ENCODE results near the gene C1RL. TPM values are rescaled to one million over a fixed set of nuclear protein-coding genes. Genes with fewer than 3 reads are reported as not detected.

The C1RL gene
- 67.3 TPM for total RNA-seq

GRCh38 chr12:7108796-7109571, at the start of gene C1RL:
C1RL (minus strand) TSS chr12:7109214; CDS start chr12:7109180, 34 bp downstream.

GRCh38 chr12:7129872-7130691, 21.1 kb upstream of the C1RL start, which contains the start of gene CLSTN3:
CLSTN3 (plus strand) TSS chr12:7130371; CDS start chr12:7130649, 278 bp downstream.

GRCh38 chr12:7128681-7129286, 19.8 kb upstream of the C1RL start, which contains the start of gene RBP5:
RBP5 (minus strand) TSS chr12:7128889; CDS start chr12:7128775, 114 bp downstream.

GRCh38 chr12:7092229-7092985, 16.6 kb downstream of the C1RL start, which contains the start of gene C1R:
C1R (minus strand) TSS chr12:7092445; CDS start chr12:7092388, 57 bp downstream.

GRCh38 chr12:7060353-7060954, 48.6 kb downstream of the C1RL start, which contains the start of gene C1S:
C1S (plus strand) TSS chr12:7060718; CDS start chr12:7061913, 1,195 bp downstream.

Small RNAs within 50 kb of the gene (small RNA-seq; reads per million reads assigned to genes)
- gene RNU6-485P (ENCODE audit: low replicate concordance), result not detected

Other genes starting within 250 kb of the C1RL start
- gene TPI1, start 241.7 kb downstream of the C1RL start, total RNA-seq, result 430 TPM
- gene SPSB2, start 235.9 kb downstream of the C1RL start, total RNA-seq, result 11.3 TPM
- 7.8 TPM for gene LRRC23, start 204.4 kb downstream of the C1RL start, total RNA-seq
- gene ENO2, start 194.6 kb downstream of the C1RL start, total RNA-seq, result 5.7 TPM
- gene ATN1, start 181.3 kb downstream of the C1RL start, total RNA-seq, result 77.0 TPM
- not detected for gene RNU7-1, start 165.4 kb downstream of the C1RL start, total RNA-seq
- gene C12orf57, start 165.2 kb downstream of the C1RL start, total RNA-seq, result 146 TPM
- gene PTPN6, start 157.9 kb downstream of the C1RL start, total RNA-seq, result 21.1 TPM
- gene PHB2, start 138.6 kb downstream of the C1RL start, total RNA-seq, result 186 TPM
- 26.9 TPM for gene EMG1, start 138.3 kb downstream of the C1RL start, total RNA-seq
- 32.3 TPM for gene LPCAT3, start 90.7 kb downstream of the C1RL start, total RNA-seq
- 87.9 TPM for gene C1S, start 48.5 kb downstream of the C1RL start, total RNA-seq
- gene C1R, start 16.8 kb downstream of the C1RL start, total RNA-seq, result 108 TPM
- 17.7 TPM for gene RBP5, start 19.7 kb upstream of the C1RL start, total RNA-seq
- 76.3 TPM for gene CLSTN3, start 21.2 kb upstream of the C1RL start, total RNA-seq
- 39.7 TPM for gene PEX5, start 80.5 kb upstream of the C1RL start, total RNA-seq
- not detected for gene ACSM4, start 194.9 kb upstream of the C1RL start, total RNA-seq